Measurements from ENCODE around the gene RHEBL1.
A peak's percentile ranks its signal among the peaks of the same experiment; 100 is the strongest.

Gene RHEBL1

DNA sequence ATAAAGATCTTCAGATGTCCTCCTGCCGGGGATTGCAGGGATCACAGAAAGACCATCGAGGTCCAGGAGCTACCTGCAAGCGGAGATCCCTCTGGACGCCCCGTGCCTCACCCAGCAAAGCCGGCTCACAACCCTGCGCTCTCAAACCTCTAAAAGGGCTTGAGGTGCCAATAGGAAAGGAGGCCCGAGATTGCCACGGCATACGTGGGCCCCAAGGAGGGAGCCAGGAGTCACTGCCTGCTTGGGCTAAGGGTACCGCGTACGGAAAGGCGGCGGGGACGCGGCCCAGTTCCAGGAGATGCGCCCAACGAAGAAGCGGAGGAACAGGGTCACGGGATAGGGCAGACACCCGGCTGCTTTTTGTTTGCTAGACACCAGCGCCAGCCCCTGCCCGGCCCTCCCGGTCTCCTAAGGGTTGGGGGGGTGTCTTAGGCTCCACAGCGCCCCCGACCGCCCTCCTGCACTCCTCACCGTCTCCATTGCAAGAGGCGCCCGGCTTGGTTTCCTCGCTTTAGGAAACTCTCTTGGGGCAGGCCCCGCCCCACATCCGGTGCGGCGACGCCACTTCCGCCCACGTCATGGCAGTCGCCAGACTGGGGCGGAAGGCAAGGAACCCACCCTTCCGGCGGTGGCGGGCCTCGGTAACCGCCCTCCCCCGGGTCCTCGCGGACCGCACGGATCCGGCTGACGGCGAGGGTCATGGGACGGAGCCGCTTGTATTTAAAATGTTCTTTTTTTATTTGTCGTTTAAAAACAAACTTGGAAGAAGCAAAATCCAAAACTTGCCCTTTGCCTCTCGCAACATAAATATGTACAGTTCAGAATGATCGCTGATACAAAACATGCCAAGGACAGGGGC lies 51.3 kb downstream of the RHEBL1 start, which contains the start of gene PRKAG1:
Gene PRKAG1, minus strand, starts transcription at position 516 of the 859 bp plus-strand sequence. Its CDS starts 36 bp downstream, at position 480.
- peak; percentile 59 for DNase-seq

DNA sequence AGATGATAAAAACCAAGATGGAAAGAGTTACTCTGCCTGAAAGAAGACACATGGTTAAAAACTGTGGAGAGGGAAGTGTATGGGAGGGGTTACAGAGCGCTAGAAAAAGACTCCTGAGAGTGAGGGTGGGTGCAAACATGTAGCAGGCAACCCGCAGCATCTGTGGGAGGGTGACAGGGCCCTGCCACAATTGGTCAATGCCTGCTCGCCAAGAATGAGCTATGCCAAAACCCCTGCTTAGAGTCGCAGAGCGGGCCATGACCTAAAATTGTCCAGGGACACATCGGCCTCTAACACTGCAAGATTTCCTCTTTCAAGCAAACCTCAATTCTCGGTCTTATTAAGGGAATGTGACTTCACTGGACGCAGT lies 51.9 kb downstream of the RHEBL1 start:
- DNase-seq: no peak

DNA sequence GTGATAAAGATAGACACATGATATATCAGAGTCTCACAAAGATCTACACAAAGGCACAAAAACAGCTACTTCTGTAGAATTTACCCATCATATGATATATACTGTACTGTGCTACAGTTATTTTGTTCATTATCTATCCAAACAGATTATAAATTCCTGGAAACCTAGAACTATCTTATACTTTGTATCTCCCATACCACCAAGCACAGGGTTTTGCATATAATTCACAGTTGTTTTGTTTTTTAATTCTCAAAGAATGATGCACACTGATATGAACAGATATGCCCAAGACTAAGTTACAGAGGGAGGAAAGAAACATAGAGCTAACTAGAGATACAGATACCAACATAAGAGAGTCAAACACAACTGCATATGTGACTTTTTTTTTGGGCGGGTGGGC lies 54.6 kb downstream of the RHEBL1 start:
- DNase-seq: no peak
